ENCODE results near the gene PARD3. TPM values are rescaled to one million over a fixed set of nuclear protein-coding genes. Genes with fewer than 3 reads are reported as not detected.

PARD3 gene
- total RNA-seq, 3 donors from 2014 or later: 48.2 to 93.7 (median 60.6) TPM

- Histone ChIP-seq H3K27ac (no peak overlapping the region), H3K36me3 (no peaks in the 10 kb centered on the region), H3K27me3 (no peaks in the 10 kb centered on the region), H3K4me1 (peaks cover 0 to 10% of the 10 kb centered on the region in 2 donors), H3K4me3 (no peak overlapping the region), H3K9me3 (no peaks in the 10 kb centered on the region)
- no peak for DNase-seq (ENCODE audit: low spot score in 2 of 2)
- intact Hi-C loops (cut with DNase I; ENCODE audit: low total_unique reads): no loop called here
- TF ChIP-seq POLR2AphosphoS5 (IDR thresholded peaks at IDR 0.05) (no peak), CTCF (IDR thresholded peaks at IDR 0.05) (no peak), POLR2A (IDR thresholded peaks at IDR 0.05) (no peak)
These were observed 528.9 kb downstream of the PARD3 start for GRCh38 chr10:34286136-34286739.

GRCh38 chr10:34281661-34282582 lies 533.2 kb downstream of the PARD3 start:
- peak overlapping the region; percentile 74 to 83 for H3K27ac ChIP-seq
- intact Hi-C loops (cut with DNase I; ENCODE audit: low total_unique reads): no loop called here

GRCh38 chr10:34280599-34281374 lies 534.3 kb downstream of the PARD3 start:
- Histone ChIP-seq H3K36me3 (no peaks in the 10 kb centered on the region), H3K4me1 (peaks cover 0 to 10% of the 10 kb centered on the region in 2 donors), H3K4me3 (peak overlapping the region in 1 of 3 donors; percentile 4), H3K27ac (peak overlapping the region; percentile 74 to 83), H3K9me3 (no peaks in the 10 kb centered on the region), H3K27me3 (no peaks in the 10 kb centered on the region)
- intact Hi-C loops (cut with DNase I; ENCODE audit: low total_unique reads): no loop called here
- TF ChIP-seq POLR2A (IDR thresholded peaks at IDR 0.05) (no peak), POLR2AphosphoS5 (IDR thresholded peaks at IDR 0.05) (peak in 2 of 3 donors; percentile 31 to 42)
- peak in 1 of 2 donors; percentile 72 for DNase-seq (ENCODE audit: low spot score in 2 of 2)

More at GRCh38 chr10:34281661-34282582, 533.2 kb downstream of the PARD3 start:
- Histone ChIP-seq H3K36me3 (no peaks in the 10 kb centered on the region), H3K27me3 (no peaks in the 10 kb centered on the region), H3K9me3 (no peaks in the 10 kb centered on the region), H3K4me1 (peaks cover 0 to 10% of the 10 kb centered on the region in 2 donors), H3K4me3 (no peak overlapping the region)
- no peak for DNase-seq (ENCODE audit: low spot score in 2 of 2)
- TF ChIP-seq POLR2A (IDR thresholded peaks at IDR 0.05) (no peak), POLR2AphosphoS5 (IDR thresholded peaks at IDR 0.05) (no peak), CTCF (IDR thresholded peaks at IDR 0.05) (no peak)

- Histone ChIP-seq H3K4me3 (no peak overlapping the region), H3K9me3 (no peaks in the 10 kb centered on the region), H3K36me3 (no peaks in the 10 kb centered on the region), H3K27me3 (no peaks in the 10 kb centered on the region), H3K4me1 (no peaks in the 10 kb centered on the region), H3K27ac (no peak overlapping the region)
- intact Hi-C loops (cut with DNase I; ENCODE audit: low total_unique reads): no loop called here
- no peak for DNase-seq (ENCODE audit: low spot score in 2 of 2)
- TF ChIP-seq POLR2A (IDR thresholded peaks at IDR 0.05): no peak
- no peak for TF ChIP-seq CTCF (IDR thresholded peaks at IDR 0.05)
- no peak for TF ChIP-seq POLR2AphosphoS5 (IDR thresholded peaks at IDR 0.05)
These were observed 539.4 kb downstream of the PARD3 start for GRCh38 chr10:34275626-34276130.

GRCh38 chr10:34274906-34275305 lies 540.2 kb downstream of the PARD3 start:
- H3K4me1 ChIP-seq: no peaks in the 10 kb centered on the region
- H3K36me3 ChIP-seq: no peaks in the 10 kb centered on the region
- no peaks in the 10 kb centered on the region for H3K9me3 ChIP-seq
- no peak overlapping the region for H3K27ac ChIP-seq
- no peak overlapping the region for H3K4me3 ChIP-seq
- H3K27me3 ChIP-seq: no peaks in the 10 kb centered on the region
- TF ChIP-seq POLR2A (IDR thresholded peaks at IDR 0.05): no peak
- no peak for TF ChIP-seq CTCF (IDR thresholded peaks at IDR 0.05)
- TF ChIP-seq POLR2AphosphoS5 (IDR thresholded peaks at IDR 0.05): no peak
- no peak for DNase-seq (ENCODE audit: low spot score in 2 of 2)
- intact Hi-C loops (cut with DNase I; ENCODE audit: low total_unique reads): no loop called here
